MM.1S (cell line): ENCODE data around the gene MPHOSPH9.

Experiments
- EZH2 ChIP-seq: fragments of 300-600 bp; sonication (generic); optimal IDR thresholded peaks from 2 replicates; pipeline ENCODE3; 2017; ENCODE audit warnings: low read depth, mild to moderate bottlenecking, antibody characterized with exemption, low read length, mixed read lengths
- TF ChIP-seq, protein P1 (sequence below): fragments of 300-600 bp; sonication (generic); IDR thresholded peaks from 2 replicates; pipeline ENCODE4 v1.5.1; 2016; ENCODE audit warnings: antibody characterized with exemption, low read length, mixed read lengths

DNA sequence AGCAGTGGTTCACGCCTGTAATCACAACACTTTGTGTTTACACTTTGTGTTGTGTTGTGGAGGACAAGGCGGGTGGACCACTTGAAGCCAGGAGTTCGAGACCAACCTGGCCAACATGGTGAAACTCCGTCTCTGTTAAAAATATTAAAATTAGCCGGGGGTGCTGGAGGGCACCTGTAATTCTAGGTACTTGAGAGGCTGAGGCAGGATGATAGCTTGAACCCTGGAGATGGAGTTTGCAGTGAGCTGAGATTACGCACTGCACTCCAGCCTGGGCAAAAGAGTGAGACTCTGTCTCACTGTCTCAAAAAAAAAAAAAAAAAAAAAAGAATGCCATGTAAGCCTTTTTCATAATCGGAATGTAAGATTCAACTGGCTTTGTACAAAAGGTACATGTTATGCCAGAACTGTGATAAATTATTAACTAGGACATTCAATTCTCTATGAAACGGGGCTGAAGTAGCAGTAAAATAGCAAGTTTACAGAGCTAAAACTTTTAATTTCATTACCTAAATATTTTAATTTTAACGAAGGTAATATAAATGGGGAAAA lies 68.2 kb downstream of the MPHOSPH9 start:
- no peak for TF ChIP-seq EZH2
- TF ChIP-seq, protein P1, sequence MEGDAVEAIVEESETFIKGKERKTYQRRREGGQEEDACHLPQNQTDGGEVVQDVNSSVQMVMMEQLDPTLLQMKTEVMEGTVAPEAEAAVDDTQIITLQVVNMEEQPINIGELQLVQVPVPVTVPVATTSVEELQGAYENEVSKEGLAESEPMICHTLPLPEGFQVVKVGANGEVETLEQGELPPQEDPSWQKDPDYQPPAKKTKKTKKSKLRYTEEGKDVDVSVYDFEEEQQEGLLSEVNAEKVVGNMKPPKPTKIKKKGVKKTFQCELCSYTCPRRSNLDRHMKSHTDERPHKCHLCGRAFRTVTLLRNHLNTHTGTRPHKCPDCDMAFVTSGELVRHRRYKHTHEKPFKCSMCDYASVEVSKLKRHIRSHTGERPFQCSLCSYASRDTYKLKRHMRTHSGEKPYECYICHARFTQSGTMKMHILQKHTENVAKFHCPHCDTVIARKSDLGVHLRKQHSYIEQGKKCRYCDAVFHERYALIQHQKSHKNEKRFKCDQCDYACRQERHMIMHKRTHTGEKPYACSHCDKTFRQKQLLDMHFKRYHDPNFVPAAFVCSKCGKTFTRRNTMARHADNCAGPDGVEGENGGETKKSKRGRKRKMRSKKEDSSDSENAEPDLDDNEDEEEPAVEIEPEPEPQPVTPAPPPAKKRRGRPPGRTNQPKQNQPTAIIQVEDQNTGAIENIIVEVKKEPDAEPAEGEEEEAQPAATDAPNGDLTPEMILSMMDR: no peak
